GM18526 (cell line): ENCODE results near the gene LIMCH1.

Experiments
- POLR2A ChIP-seq: IDR thresholded peaks from 3 replicates; pipeline ENCODE4 v1.6.1; 2011; ENCODE audit not compliant: insufficient read length; ENCODE audit errors: extremely low read depth

LIMCH1 gene

GRCh38 chr4:41731569-41732126 lies 193.7 kb downstream of the LIMCH1 start:
- no peak for TF ChIP-seq POLR2A

GRCh38 chr4:41734371-41734770 lies 196.4 kb downstream of the LIMCH1 start:
- TF ChIP-seq POLR2A: no peak

GRCh38 chr4:41741354-41741753 lies 203.4 kb downstream of the LIMCH1 start:
- no peak for TF ChIP-seq POLR2A

- no peak for TF ChIP-seq POLR2A
These were observed 206.8 kb downstream of the LIMCH1 start for GRCh38 chr4:41744572-41745291.

GRCh38 chr4:41745292-41746024 lies 207.5 kb downstream of the LIMCH1 start:
- TF ChIP-seq POLR2A: no peak

GRCh38 chr4:41746025-41746439 lies 208.1 kb downstream of the LIMCH1 start:
- TF ChIP-seq POLR2A: no peak

- TF ChIP-seq POLR2A: no peak
These were observed 208.7 kb downstream of the LIMCH1 start for GRCh38 chr4:41746440-41747229.

GRCh38 chr4:41747230-41748055 lies 209.5 kb downstream of the LIMCH1 start:
- no peak for TF ChIP-seq POLR2A

GRCh38 chr4:41748074-41748570 lies 210.2 kb downstream of the LIMCH1 start:
- no peak for TF ChIP-seq POLR2A

GRCh38 chr4:41748571-41749475 lies 210.9 kb downstream of the LIMCH1 start, which contains the start of gene PHOX2B:
Gene PHOX2B (minus strand): TSS chr4:41748725. CDS start chr4:41748610, 115 bp downstream.
- TF ChIP-seq POLR2A: no peak

- TF ChIP-seq POLR2A: no peak
These were observed 211.7 kb downstream of the LIMCH1 start for GRCh38 chr4:41749631-41750039.
